NCI-H2196 (cell line): ENCODE results near the gene NFE2L3.
A peak's percentile ranks its signal among the peaks of the same experiment; 100 is the strongest.

Experiments
- DNase-seq: peaks from one replicate; lab custom pipeline; 2025; ENCODE audit not compliant: unreplicated experiment; lab: John Stamatoyannopoulos, UW

Gene NFE2L3

GRCh38 chr7:26198781-26199169, 46.8 kb downstream of the NFE2L3 start:
- DNase-seq = no peak

DNA sequence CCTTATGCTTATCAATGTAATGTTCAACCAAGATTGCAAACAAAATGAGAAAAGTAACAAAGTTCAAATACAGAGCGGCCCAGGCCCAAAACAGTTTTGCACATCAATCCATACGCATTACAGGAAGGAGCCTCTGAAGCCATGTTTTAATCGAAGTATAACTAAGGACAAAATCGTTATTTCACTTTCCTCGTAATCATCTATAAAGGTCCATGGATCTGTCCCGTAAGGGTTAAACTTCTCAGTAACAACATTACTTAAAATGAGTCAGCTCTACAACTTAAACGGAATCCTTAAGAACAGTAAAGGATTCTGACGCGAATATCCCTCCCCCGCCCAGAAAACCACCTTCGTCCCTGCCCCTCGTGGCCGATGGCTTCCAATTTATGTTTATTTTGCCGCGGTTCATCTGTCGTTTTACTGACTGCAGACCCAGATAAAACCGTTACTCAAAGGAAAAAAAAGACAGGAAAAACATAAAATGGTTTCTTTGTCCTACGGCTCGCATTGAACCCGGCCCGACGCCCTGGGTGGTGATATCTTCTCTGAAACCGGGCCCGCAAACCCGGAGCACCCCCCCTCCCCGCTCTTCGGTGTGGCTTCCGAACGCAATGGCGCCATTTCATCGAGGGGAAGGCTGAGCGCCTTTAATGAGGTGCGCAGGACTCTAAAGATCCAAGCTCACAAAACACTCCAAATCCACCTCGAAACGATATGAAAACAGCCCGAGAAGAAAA, 47.5 kb downstream of the NFE2L3 start:
- DNase-seq = peak; percentile 67

GRCh38 chr7:26200038-26200443, 48.0 kb downstream of the NFE2L3 start:
- DNase-seq = peak; percentile 67

DNA sequence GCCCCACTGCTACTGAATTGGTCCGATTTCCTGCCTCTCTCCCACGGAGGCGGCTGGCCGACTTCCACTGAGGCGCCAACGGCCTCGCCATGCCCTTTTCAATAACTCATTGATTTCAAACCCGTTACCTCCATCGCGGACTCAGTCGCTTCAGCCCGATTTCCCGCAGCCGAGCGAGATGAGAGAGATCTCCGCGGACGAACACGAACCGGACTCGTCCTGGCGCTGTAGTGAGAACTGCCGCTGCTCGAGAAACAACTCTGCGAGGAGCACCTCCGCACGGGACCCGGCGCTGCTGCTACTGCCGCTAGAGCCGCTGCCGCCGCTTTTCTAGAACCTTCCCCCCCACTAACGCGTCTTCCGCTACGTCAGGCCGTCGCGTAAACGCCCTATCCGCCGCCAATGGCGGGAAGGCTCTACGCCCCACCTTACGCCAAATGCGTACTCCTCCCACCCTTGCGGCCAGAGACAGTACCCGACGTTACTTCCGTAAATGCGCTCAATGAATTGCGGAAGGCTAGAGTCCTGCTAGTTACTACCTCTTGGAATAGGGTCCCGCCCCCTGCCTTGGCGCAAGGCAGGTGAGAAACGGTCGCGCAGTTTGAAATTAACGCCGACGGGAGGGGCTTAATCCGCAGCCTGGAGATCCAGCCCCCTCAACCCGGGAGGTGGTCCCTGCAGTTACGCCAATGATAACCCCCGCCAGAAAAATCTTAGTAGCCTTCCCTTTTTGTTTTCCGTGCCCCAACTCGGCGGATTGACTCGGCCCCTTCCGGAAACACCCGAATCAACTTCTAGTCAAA, 48.6 kb downstream of the NFE2L3 start, which contains the start of gene HNRNPA2B1:
Gene HNRNPA2B1, minus strand, starts transcription at position 303 of the 803 bp plus-strand sequence. Its CDS starts 169 bp downstream, at position 134.
- DNase-seq = peak; percentile 99

- peak; percentile 94 for DNase-seq
Measured at GRCh38 chr7:26201247-26202018, 49.4 kb downstream of the NFE2L3 start, which contains the start of gene CBX3. CBX3 (plus strand) TSS chr7:26201745; CDS start chr7:26202999, 1,254 bp downstream.

- DNase-seq = peak; percentile 29
Measured at GRCh38 chr7:26202019-26202990, 50.3 kb downstream of the NFE2L3 start.

- DNase-seq = no peak
Measured at GRCh38 chr7:26203016-26203415, 51.0 kb downstream of the NFE2L3 start.

DNA sequence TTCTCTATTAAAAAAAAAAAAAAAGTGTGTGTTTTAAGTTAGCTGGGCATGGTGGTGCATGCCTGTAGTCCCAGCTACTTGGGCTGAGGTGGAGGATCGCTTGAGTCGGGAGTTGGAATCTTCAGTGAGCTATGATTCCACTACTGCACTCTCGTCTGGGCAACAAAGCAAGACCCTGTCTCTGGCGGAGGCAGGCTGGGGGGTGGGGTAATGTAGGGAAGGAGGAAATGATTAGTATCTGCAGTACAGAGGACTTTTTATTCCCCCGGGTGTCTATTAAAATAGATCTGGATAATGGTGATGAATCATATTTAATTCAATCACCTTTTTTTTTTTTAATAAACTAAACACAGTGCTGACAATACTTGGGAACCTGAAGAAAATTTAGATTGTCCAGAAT, 56.0 kb downstream of the NFE2L3 start:
- DNase-seq = no peak

DNA sequence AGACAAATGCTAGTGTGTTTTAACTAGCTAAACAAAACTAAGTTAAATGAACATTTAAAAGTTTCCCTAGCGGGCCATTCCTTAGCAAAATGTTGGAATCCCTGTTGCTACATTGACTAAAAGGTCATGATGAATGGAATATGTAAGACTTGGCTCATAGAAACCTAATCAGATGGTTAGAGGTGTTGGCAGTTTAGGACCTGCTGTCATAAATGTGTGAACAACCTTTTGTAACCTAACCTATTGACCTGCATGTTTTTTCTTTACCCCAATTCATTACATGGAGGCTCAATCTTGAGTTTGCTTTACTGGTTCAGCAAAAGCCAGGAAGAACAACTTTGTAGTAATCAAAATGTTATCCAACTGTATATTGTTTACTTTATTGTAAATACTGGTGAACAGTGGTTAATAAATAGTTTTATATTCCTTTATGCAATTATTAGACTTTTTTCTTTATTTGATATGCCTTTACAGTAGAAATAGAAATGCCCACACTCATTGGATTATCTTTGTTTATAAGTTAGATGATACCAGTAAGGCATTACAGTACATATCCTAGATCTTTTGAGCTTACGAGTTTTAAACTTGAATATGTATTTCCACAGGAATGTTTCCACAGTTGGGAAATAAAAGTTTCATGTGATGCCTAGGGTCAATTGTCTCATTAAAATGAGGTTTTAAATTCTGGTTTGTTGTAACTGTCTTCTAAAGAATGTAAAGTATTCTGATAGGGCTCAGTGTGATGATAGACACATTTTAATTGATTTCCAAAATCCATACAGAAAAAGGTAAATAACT, 61.1 kb downstream of the NFE2L3 start:
- no peak for DNase-seq

DNA sequence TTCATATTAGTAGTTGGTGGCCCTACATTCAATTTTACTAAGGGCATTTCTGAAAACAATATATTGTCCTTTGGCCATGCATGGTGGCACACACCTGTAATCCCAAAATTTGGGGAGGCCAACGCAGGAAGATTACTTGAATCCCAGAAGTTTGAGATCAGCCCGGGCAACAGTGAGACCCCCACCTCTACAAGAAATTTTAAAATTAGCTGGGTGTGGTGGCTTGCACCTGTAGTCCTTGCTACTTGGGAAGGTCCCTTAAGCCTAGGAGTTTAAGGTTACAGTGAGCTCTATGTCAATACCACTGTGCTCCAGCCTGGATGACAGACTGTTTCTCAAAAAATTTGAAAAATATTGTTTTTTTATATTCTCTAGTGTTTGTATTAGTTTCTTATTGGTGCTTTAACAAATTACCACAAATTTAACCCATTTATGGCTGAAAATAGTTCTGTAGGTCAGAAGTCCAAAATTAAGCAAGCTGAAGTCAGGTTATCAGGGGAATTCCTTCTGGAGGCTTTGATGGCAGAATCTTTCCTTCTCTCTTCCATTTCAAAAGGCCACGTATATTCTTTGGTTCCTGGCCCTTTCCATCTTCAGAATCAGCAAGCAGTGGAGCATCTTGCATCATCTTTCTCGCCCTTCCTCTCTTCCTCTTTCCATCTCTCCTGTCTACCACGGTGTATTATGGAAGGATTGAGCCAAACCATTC, 62.0 kb downstream of the NFE2L3 start:
- no peak for DNase-seq

DNA sequence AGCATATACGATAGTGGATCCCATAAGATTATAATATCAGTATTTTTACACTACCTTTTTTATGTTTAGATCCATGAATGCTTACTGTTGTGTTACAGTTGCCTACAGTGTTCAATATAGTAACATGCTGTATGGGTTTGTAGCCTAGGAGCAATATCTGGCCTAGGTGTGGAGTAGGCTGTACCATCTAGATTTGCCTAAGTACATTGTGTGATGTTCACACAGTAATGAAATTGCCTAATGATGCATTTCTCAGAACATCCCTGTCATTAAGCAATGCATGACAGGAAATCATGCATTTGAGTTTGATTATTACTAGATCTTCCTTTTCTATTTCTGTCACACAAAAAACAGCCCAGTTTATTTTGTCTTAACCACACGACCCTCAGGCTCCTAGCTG, 64.1 kb downstream of the NFE2L3 start:
- DNase-seq = no peak

DNA sequence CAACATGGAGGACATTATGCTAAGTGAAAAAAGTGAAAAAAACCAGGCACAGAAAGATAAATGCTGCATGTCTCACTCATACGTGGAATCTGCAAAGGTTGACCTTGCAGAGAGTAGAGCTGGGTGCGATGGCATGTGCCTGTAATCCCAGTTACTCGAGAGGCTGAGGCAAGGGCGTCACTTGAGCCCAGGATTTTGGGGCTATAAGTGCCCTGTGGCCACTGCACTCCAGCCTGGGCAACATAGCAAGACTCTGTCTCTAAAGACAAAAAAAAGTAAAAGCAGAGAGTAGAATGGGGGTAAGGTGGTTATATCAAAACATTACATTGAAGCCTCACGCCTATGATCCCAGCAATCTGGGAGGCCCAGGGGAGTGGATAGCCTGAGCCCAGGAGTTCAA, 72.4 kb downstream of the NFE2L3 start:
- DNase-seq = no peak

- DNase-seq = no peak
Measured at GRCh38 chr7:26227987-26228386, 76.0 kb downstream of the NFE2L3 start.

DNA sequence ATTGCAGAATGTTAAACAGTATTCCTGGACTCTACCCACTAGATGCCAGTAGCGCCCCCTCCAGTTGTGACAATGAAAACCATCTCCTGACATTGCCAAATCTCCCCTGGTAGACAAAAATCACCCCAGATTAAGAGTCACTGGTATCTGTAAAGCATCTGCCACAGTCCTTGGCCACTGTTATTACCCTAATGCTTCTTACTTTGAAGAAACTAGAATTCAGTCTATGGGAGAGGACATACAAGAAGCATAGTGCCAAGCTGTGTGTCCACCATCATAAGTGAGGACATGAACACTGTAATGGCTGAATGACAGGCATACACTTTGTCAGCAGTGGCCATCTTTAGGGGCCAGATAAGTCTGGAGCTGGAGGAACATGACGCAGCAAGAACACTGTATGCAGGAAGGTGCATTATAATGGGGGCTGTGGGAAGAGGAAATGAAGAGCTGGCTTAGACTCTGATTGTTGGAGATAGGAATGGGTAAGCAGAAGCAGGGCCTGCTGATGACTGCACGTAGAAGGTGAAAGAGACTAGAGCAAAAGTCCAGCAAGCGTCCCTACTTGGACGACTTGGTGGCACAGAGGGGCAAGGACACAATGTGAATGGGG, 82.0 kb downstream of the NFE2L3 start:
- no peak for DNase-seq
